BLaER1 treated with 17β-estradiol and CSF1 and Interleukin-3, amounts not matched to agents 10 nM and 100 nM (cell line): ENCODE results near the gene LBX2.

Experiments
- H3K27ac ChIP-seq, 11 experiments: shearing (Covaris generic); formaldehyde crosslinking; 2 replicates each; pipeline ENCODE4 v1.8.1; 2022
- H3K27me3 ChIP-seq, 11 experiments: shearing (Covaris generic); formaldehyde crosslinking; 2 replicates each; pipeline ENCODE4 v1.8.1; 2022
- H3K36me3 ChIP-seq, 11 experiments: shearing (Covaris generic); formaldehyde crosslinking; 2 replicates each; pipeline ENCODE4 v1.8.1; 2022
- H3K4me1 ChIP-seq, 10 experiments: shearing (Covaris generic); formaldehyde crosslinking; 2 replicates each; pipeline ENCODE4 v1.8.1; 2022
- H3K4me2 ChIP-seq, 11 experiments: shearing (Covaris generic); formaldehyde crosslinking; 2 replicates each; pipeline ENCODE4 v1.8.1; 2022
- H3K4me3 ChIP-seq, 10 experiments: shearing (Covaris generic); formaldehyde crosslinking; 2 replicates each; pipeline ENCODE4 v1.8.1; 2022
- H3K9ac ChIP-seq, 11 experiments: shearing (Covaris generic); formaldehyde crosslinking; 2 replicates each; pipeline ENCODE4 v1.8.1; 2022
- H3K9me3 ChIP-seq, 11 experiments: shearing (Covaris generic); formaldehyde crosslinking; replicated peaks in 1 of 11; 2 replicates each; pipeline ENCODE4 v1.8.1; 2022
- H4K20me1 ChIP-seq, 11 experiments: shearing (Covaris generic); formaldehyde crosslinking; 2 replicates each; pipeline ENCODE4 v1.8.1; 2022
- Cebpa-rat ChIP-seq, 11 experiments: shearing (Covaris generic); IDR thresholded peaks; 2 replicates each; pipeline ENCODE4 v1.8.1; 2022

Gene LBX2

DNA sequence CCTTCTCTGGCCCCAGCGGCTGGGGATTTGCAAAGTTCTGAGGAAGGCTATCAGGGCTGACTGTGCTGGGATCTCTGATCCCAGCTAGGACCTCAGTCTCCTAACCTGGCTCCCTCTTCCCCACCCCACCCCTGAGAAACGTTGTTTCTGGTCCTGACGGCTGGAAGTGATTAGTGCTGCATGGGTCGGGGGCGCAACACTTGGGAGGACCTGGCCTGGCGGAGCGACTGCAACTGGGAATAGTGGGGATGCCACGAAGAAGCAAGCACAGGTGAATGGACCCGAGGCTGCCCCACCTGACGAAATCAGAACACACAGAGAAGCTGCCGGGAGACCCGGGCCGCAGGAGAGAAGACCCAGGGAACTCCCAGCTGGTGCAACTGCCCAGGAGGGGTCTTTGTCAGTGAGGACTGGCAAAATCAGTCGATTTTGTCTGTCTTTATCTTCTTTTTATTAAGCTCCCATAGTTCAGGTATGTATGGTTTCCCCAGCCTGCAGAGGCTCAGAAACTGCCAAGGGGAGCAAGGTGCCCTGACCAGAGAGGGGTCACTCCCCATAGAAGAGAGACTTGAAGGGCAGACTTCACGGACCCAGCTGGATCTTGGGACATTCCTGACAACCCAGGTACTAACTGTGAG is 656 bp upstream of the LBX2 start:
- TF ChIP-seq Cebpa-rat (IDR thresholded peaks at IDR 0.05): no peak
- Histone ChIP-seq H3K4me2 (no peak overlapping the region), H3K4me1 (peaks cover 0 to 45% (median 15%) of the 10 kb centered on the region in 10 experiments; a peak in 18 of 20 replicates), H4K20me1 (peaks cover 0 to 56% (median 17%) of the 10 kb centered on the region in 11 experiments; a peak in 13 of 22 replicates), H3K36me3 (peaks cover under 1 to 18% (median 10%) of the 10 kb centered on the region in 11 experiments; a peak in 14 of 22 replicates), H3K4me3 (no peak overlapping the region), H3K27me3 (peaks cover 88 to 100% (median 97%) of the 10 kb centered on the region in 11 experiments), H3K27ac (no peak overlapping the region), H3K9ac (no peak overlapping the region), H3K9me3 (peaks cover 0 to 10% (median 0%) of the 10 kb centered on the region in 11 experiments; a peak in 1 of 22 replicates)

DNA sequence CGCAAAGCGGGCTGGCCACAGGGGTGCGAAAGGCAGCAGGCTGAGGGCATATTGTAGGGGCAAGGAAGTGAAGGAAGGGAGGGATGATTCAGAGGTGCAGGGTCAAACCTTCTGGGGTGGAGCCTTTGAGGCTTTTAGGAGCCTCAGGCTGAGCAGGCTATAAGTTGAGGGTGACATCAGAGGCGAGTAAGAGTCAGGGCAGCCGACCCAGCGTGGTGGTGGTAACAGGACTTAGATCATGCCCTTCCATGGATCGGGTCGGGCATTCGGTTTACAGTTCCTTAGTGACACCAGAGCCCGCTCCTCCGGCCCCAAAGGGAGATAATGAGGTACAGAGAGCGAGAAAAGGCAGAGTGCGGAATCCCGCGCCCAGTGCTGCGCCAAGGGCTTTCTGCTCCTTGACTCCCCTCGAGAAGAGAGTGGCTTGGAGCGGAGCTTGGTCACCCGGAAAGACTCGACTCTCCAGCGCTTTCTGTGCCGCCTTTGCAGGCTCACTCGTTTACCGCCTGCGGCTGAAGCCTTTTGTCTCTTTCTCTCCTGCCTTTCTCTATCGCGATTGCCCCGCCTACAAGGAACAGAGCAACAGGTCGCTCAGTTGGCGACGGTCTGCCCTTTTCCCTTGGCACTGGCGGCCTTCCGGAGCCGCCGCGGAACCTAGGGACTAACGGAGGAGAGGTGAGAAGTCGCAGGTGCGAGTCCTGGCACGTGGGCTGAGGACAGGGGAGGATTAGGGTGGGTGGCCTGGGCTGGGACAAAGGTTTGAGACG is 720 bp downstream of the LBX2 start:
- peaks cover 5 to 23% (median 14%) of the 10 kb centered on the region in 11 experiments for H3K36me3 ChIP-seq
- H3K27ac ChIP-seq: no peak overlapping the region
- H4K20me1 ChIP-seq: peaks cover 0 to 56% (median 17%) of the 10 kb centered on the region in 11 experiments; a peak in 14 of 22 replicates
- no peak overlapping the region for H3K9ac ChIP-seq
- H3K4me3 ChIP-seq: 0 out of 20 replicates have a peak overlapping the region, but pooled peaks of 1 of the 10 experiments have one; percentile 5
- H3K27me3 ChIP-seq: peaks cover 77 to 87% (median 83%) of the 10 kb centered on the region in 11 experiments
- peaks cover 0 to 32% (median 14%) of the 10 kb centered on the region in 10 experiments; a peak in 18 of 20 replicates for H3K4me1 ChIP-seq
- no peak for TF ChIP-seq Cebpa-rat (IDR thresholded peaks at IDR 0.05)
- peaks cover 0 to 10% (median 0%) of the 10 kb centered on the region in 11 experiments; a peak in 1 of 22 replicates for H3K9me3 ChIP-seq
- H3K4me2 ChIP-seq: peak overlapping the region in 2 of 11 experiments; percentile 5 to 6; a peak in 2 of 22 replicates

- H3K27ac ChIP-seq: no peak overlapping the region
- peaks cover 0 to 57% (median 17%) of the 10 kb centered on the region in 11 experiments; a peak in 14 of 22 replicates for H4K20me1 ChIP-seq
- TF ChIP-seq Cebpa-rat (IDR thresholded peaks at IDR 0.05): no peak
- H3K4me1 ChIP-seq: peaks cover 0 to 24% (median 8%) of the 10 kb centered on the region in 10 experiments; a peak in 17 of 20 replicates
- peaks cover 0 to 10% (median 0%) of the 10 kb centered on the region in 11 experiments; a peak in 1 of 22 replicates for H3K9me3 ChIP-seq
- H3K36me3 ChIP-seq: peaks cover 13 to 30% (median 21%) of the 10 kb centered on the region in 11 experiments
- H3K4me2 ChIP-seq: peak overlapping the region in 2 of 11 experiments; percentile 5 to 6; a peak in 2 of 22 replicates
- H3K27me3 ChIP-seq: peaks cover 69 to 79% (median 76%) of the 10 kb centered on the region in 11 experiments
- 0 out of 20 replicates have a peak overlapping the region, but pooled peaks of 1 of the 10 experiments have one; percentile 5 for H3K4me3 ChIP-seq
- H3K9ac ChIP-seq: no peak overlapping the region
Observed at GRCh38 chr2:74497777-74498499, 1.5 kb downstream of the LBX2 start.

- no peak overlapping the region for H3K4me2 ChIP-seq
- TF ChIP-seq Cebpa-rat (IDR thresholded peaks at IDR 0.05): no peak
- H3K27me3 ChIP-seq: peaks cover 62 to 72% (median 68%) of the 10 kb centered on the region in 11 experiments
- peaks cover 0 to 10% (median 0%) of the 10 kb centered on the region in 11 experiments; a peak in 1 of 22 replicates for H3K9me3 ChIP-seq
- H3K4me1 ChIP-seq: peaks cover 0 to 17% (median under 1%) of the 10 kb centered on the region in 10 experiments; a peak in 8 of 20 replicates
- H3K4me3 ChIP-seq: no peak overlapping the region
- peaks cover 20 to 38% (median 28%) of the 10 kb centered on the region in 11 experiments for H3K36me3 ChIP-seq
- no peak overlapping the region for H3K27ac ChIP-seq
- peaks cover 0 to 64% (median 15%) of the 10 kb centered on the region in 11 experiments; a peak in 15 of 22 replicates for H4K20me1 ChIP-seq
- H3K9ac ChIP-seq: no peak overlapping the region
Observed at GRCh38 chr2:74496997-74497776, 2.2 kb downstream of the LBX2 start.

- H3K27me3 ChIP-seq: peaks cover 44 to 55% (median 51%) of the 10 kb centered on the region in 11 experiments
- peaks cover 0 to 10% (median 0%) of the 10 kb centered on the region in 11 experiments; a peak in 1 of 22 replicates for H3K9me3 ChIP-seq
- TF ChIP-seq Cebpa-rat (IDR thresholded peaks at IDR 0.05): no peak
Observed at GRCh38 chr2:74495440-74495839, 4.0 kb downstream of the LBX2 start.

DNA sequence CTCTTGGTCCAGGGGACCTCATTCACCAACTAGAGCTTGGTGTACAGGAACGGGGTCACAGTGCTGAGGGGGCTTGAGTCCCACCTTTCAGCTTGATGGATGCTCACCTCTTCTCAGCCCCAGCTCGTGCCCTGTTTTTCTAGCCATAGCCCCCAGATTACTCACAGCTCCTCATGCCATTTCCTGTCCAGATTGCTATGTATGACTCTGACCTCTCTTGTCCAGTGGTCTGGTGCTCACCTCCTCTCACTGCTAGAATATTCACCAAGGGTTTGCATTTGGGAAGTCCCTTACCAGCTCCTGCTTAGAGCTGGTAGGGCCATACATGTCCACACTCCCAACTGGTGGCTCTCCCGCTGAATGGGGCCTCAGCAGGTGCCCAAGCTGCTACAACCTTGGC is 5.9 kb downstream of the LBX2 start:
- Histone ChIP-seq H4K20me1 (peaks cover 0 to 54% (median 6%) of the 10 kb centered on the region in 11 experiments; a peak in 13 of 22 replicates), H3K9me3 (peaks cover 0 to 5% (median 0%) of the 10 kb centered on the region in 11 experiments; a peak in 1 of 22 replicates), H3K4me3 (no peak overlapping the region), H3K27ac (no peak overlapping the region), H3K9ac (no peak overlapping the region), H3K27me3 (peaks cover 25 to 36% (median 32%) of the 10 kb centered on the region in 11 experiments), H3K36me3 (peaks cover 43 to 74% (median 61%) of the 10 kb centered on the region in 11 experiments), H3K4me1 (peaks cover 0 to 9% (median 0%) of the 10 kb centered on the region in 10 experiments; a peak in 4 of 20 replicates), H3K4me2 (no peak overlapping the region)
- TF ChIP-seq Cebpa-rat (IDR thresholded peaks at IDR 0.05): no peak

More at GRCh38 chr2:74495440-74495839, 4.0 kb downstream of the LBX2 start:
- Histone ChIP-seq H3K27ac (no peak overlapping the region), H3K4me2 (no peak overlapping the region), H4K20me1 (peaks cover 0 to 53% (median 11%) of the 10 kb centered on the region in 11 experiments; a peak in 15 of 22 replicates), H3K9ac (no peak overlapping the region), H3K36me3 (peaks cover 38 to 55% (median 46%) of the 10 kb centered on the region in 11 experiments), H3K4me3 (no peak overlapping the region), H3K4me1 (peaks cover 0 to 12% (median 0%) of the 10 kb centered on the region in 10 experiments; a peak in 4 of 20 replicates)

DNA sequence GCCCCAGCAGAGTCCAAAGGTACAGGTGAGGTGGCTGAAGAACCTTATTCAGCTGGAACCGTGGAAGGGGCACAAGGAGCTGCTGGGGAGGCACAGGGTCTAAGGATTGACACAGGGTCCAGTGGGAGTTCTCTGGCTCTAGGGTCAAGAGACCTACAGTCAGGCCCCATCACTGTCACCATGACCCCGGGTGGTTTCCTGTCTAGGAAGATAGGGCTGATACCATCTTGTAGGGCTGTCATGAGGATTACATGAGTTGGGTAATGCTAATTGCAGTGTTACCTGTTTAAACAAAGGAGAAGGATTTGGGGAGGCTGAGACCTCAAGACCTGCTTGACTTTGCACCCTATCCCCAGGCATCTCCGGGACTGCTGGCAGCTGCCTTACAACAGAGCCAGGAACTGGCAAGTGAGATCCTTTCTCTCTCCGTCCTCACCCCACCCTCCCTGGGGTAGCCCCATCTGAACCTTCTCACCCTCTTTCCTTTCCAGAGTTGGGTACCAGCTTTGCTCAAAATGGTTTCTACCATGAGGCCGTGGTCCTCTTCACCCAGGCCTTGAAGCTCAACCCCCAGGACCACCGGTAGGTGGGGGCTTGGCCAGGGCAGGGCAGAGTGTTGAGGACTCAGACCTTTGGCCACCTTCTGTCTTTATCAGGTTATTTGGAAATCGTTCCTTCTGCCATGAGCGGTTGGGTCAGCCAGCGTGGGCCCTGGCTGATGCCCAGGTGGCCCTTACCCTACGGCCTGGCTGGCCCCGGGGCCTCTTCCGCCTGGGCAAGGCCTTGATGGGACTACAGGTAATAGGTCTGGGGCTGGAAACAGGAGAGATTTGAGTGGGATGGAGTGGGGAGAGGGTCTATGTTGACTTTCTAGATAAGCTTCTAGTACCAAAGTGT is 7.5 kb downstream of the LBX2 start:
- no peak for TF ChIP-seq Cebpa-rat (IDR thresholded peaks at IDR 0.05)
- no peaks in the 10 kb centered on the region for H3K4me1 ChIP-seq
- H3K9me3 ChIP-seq: no peaks in the 10 kb centered on the region
- no peak overlapping the region for H3K4me2 ChIP-seq
- H3K9ac ChIP-seq: no peak overlapping the region
- peaks cover 0 to 39% (median 0%) of the 10 kb centered on the region in 11 experiments; a peak in 10 of 22 replicates for H4K20me1 ChIP-seq
- H3K4me3 ChIP-seq: no peak overlapping the region
- H3K27ac ChIP-seq: no peak overlapping the region
- peaks cover 43 to 91% (median 76%) of the 10 kb centered on the region in 11 experiments for H3K36me3 ChIP-seq
- peaks cover 9 to 19% (median 15%) of the 10 kb centered on the region in 11 experiments for H3K27me3 ChIP-seq
